Lower leg skin (tissue), 3 donors: ENCODE data around the gene TOMM7.

Source experiments
- POLR2A ChIP-seq, 2 donors: fragments of 450-650 bp; IDR thresholded peaks; one replicate each; pipeline ENCODE4 v1.6.1; 2016 to 2017; ENCODE audit warnings: antibody characterized with exemption in 2 of 2, mild to moderate bottlenecking in 1 of 2, moderate library complexity in 1 of 2
- TF ChIP-seq, protein P1 (sequence below), 3 donors: fragments of 450-650 bp; IDR thresholded peaks; one replicate each; pipeline ENCODE4 v1.5.1; 2016; ENCODE audit warnings: antibody characterized with exemption in 3 of 3, mild to moderate bottlenecking in 3 of 3, moderate library complexity in 2 of 3

DNA sequence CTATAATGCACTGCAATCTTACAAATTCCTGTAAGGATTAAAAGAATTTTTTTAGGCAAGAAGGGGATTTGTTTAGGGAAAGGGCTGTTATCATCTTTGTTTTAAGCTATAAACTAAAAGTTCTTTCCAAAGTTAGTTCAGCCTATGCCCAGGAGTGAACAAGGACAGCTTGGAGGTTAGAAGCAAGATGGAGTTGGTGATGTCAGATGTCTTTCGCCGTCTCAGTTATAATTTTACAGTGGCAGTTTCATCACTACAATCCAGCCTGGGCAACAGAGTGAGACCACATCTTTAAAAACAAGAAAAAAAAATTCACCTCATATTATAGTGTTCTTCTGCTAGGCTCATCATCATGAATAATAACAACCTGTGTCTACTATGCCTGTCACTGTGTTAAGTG lies 2.1 kb upstream of the TOMM7 start:
- no peak for TF ChIP-seq POLR2A (IDR thresholded peaks at IDR 0.05)
- TF ChIP-seq, protein P1, sequence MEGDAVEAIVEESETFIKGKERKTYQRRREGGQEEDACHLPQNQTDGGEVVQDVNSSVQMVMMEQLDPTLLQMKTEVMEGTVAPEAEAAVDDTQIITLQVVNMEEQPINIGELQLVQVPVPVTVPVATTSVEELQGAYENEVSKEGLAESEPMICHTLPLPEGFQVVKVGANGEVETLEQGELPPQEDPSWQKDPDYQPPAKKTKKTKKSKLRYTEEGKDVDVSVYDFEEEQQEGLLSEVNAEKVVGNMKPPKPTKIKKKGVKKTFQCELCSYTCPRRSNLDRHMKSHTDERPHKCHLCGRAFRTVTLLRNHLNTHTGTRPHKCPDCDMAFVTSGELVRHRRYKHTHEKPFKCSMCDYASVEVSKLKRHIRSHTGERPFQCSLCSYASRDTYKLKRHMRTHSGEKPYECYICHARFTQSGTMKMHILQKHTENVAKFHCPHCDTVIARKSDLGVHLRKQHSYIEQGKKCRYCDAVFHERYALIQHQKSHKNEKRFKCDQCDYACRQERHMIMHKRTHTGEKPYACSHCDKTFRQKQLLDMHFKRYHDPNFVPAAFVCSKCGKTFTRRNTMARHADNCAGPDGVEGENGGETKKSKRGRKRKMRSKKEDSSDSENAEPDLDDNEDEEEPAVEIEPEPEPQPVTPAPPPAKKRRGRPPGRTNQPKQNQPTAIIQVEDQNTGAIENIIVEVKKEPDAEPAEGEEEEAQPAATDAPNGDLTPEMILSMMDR (IDR thresholded peaks at IDR 0.05): no peak
